Lower leg skin (tissue), 3 donors: Measurements from ENCODE around the gene SPDYE2.
"Not testable (repeated sequence)": the region's sequence is repeated elsewhere in the genome, so short reads cannot be mapped to it uniquely, and the experiment has no call there.

Source experiments
- CTCF ChIP-seq, 3 donors: fragments of 450-650 bp; IDR thresholded peaks; one replicate each; pipeline ENCODE4 v1.5.1; 2016; ENCODE audit warnings: antibody characterized with exemption in 3 of 3, mild to moderate bottlenecking in 3 of 3, moderate library complexity in 2 of 3
- POLR2A ChIP-seq, 2 donors: fragments of 450-650 bp; IDR thresholded peaks; one replicate each; pipeline ENCODE4 v1.6.1; 2016 to 2017; ENCODE audit warnings: antibody characterized with exemption in 2 of 2, mild to moderate bottlenecking in 1 of 2, moderate library complexity in 1 of 2

- not testable (repeated sequence) for TF ChIP-seq POLR2A, CTCF (IDR thresholded peaks at IDR 0.05)
These were observed 45.5 kb upstream of the SPDYE2 start for GRCh38 chr7:102505298-102506185.
